Heart left ventricle (tissue), 13 donors: Measurements from ENCODE around the gene TENT4B.

ENCODE experiments used
- POLR2A ChIP-seq, 2 donors: fragments of 450-650 bp; IDR thresholded peaks; one replicate each; pipeline ENCODE4 v1.6.1; 2017; ENCODE audit warnings: antibody characterized with exemption in 2 of 2, mild to moderate bottlenecking in 2 of 2, moderate library complexity in 2 of 2
- TF ChIP-seq, protein P1 (sequence below), 12 donors: fragments of 200-600 bp; sonication (generic) in 4 of 12; IDR thresholded peaks; one replicate each; pipeline versions ENCODE4 v1.5.0 to v1.8.0; 2018 to 2022; ENCODE audit warnings: antibody characterized with exemption in 12 of 12, mild to moderate bottlenecking in 5 of 12
- donor health status: ischemic (EF 13 %, LVEDD 7.1; RV severe dilation, severe dysfunction).
- donor health status: DM: no; HTN: yes; CAD: no.
- donor health status: DM: no; HTN: no; CAD: no.
- donor health status: ischemic (EF 25% LVEDD 6.9; RV normal size, moderate dysfunction).
- donor health status: ischemic (EF 25% LVEDD 5.7; RV mildly dilated, moderate dysfunction).
- donor health status: ischemic (EF 35%, LVEDD 5.7; RV mildly dilated, moderate dysfunction).
- donor health status: nonischemic (EF 11% LVEDD 7.7; RV severe dilation, severe dysfunction).
- donor health status: DM: yes; HTN: yes; CAD: no.
- donor health status: PGD.
- donor health status: ischemic (EF 29% LVEDD 5.4; RV normal size, mild dysfunction).
- donor health status: nonischemic (EF 23%, LVEDD 6.1; RV moderate dilation, normal function).

DNA sequence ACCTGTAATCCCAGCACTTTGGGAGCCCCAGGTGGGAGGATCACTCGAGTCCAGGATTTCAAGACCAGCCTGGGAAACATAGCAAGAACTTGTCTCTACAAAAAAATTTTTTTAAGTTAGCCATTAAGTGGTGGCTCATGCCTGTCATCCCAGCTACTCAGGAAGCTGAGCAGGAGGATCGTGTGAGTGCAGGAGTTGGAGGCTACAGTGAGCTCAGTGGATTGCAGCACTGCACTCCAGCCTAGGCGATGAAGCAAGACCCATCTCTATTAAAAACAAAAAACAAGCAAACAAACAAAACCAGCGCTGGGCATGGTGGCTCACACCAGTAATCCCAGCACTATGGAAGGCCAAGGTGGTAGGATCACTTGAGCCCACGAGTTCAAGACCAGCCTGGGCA, 49.3 kb upstream of the TENT4B start:
- TF ChIP-seq, protein P1, sequence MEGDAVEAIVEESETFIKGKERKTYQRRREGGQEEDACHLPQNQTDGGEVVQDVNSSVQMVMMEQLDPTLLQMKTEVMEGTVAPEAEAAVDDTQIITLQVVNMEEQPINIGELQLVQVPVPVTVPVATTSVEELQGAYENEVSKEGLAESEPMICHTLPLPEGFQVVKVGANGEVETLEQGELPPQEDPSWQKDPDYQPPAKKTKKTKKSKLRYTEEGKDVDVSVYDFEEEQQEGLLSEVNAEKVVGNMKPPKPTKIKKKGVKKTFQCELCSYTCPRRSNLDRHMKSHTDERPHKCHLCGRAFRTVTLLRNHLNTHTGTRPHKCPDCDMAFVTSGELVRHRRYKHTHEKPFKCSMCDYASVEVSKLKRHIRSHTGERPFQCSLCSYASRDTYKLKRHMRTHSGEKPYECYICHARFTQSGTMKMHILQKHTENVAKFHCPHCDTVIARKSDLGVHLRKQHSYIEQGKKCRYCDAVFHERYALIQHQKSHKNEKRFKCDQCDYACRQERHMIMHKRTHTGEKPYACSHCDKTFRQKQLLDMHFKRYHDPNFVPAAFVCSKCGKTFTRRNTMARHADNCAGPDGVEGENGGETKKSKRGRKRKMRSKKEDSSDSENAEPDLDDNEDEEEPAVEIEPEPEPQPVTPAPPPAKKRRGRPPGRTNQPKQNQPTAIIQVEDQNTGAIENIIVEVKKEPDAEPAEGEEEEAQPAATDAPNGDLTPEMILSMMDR (IDR thresholded peaks at IDR 0.05): no peak
- no peak for TF ChIP-seq POLR2A (IDR thresholded peaks at IDR 0.05)
